H1 (cell line): ENCODE results near the gene MFRP. TPM values are rescaled to one million over a fixed set of nuclear protein-coding genes. Genes with fewer than 3 reads are reported as not detected.
A peak's percentile ranks its signal among the peaks of the same experiment; 100 is the strongest.

Experiments
- CTCF ChIA-PET: fragments of 300-600 bp; sonication (Branson Sonifier 250); formaldehyde crosslinking; loops from one replicate; lab custom pipeline; 2021; ENCODE audit not compliant: partially characterized antibody; lab: Charles Lee
- POLR2A ChIA-PET: fragments of 300-600 bp; sonication (Branson Sonifier 250); formaldehyde crosslinking; loops from one replicate; lab custom pipeline; 2021; ENCODE audit warnings: inconsistent platforms; ENCODE audit not compliant: partially characterized antibody; lab: Charles Lee
- DNase-seq, 2 experiments: peaks; one replicate each; pipeline versions ENCODE4 v3.0.0 to v3.0.0-alpha.2; 2010 to 2022; ENCODE audit warnings: low spot score in 2 of 2, low read depth in 1 of 2, mixed read lengths in 1 of 2
- FAIRE-seq: peaks from 2 replicates; lab custom pipeline; 2011; peaks lifted over from hg19 to GRCh38; lab: Jason Lieb, UNC
- H2AFZ ChIP-seq: 2 replicates; pipeline ENCODE4 v1.8.1; 2012; ENCODE audit warnings: low read length, inconsistent platforms
- H2AK5ac ChIP-seq: 2 replicates; pipeline ENCODE4 v1.6.1; 2013; ENCODE audit warnings: low read depth, low read length
- H2BK120ac ChIP-seq: replicated peaks from 2 replicates; pipeline ENCODE3; 2013; ENCODE audit warnings: low read depth, low read length, inconsistent platforms
- H2BK12ac ChIP-seq: 2 replicates; pipeline ENCODE4 v1.6.1; 2013; ENCODE audit warnings: low read depth, low read length
- H2BK15ac ChIP-seq: 2 replicates; pipeline ENCODE4 v1.6.1; 2013; ENCODE audit warnings: low read length
- H2BK20ac ChIP-seq: 2 replicates; pipeline ENCODE4 v1.6.1; 2013; ENCODE audit warnings: low read length
- H2BK5ac ChIP-seq: 2 replicates; pipeline ENCODE4 v1.6.1; 2013; ENCODE audit warnings: low read depth, low read length
- H3K14ac ChIP-seq: 2 replicates; pipeline ENCODE4 v1.6.1; 2013; ENCODE audit warnings: inconsistent platforms; ENCODE audit not compliant: insufficient read length
- H3K18ac ChIP-seq: 2 replicates; pipeline ENCODE4 v1.6.1; 2013; ENCODE audit warnings: low read length; ENCODE audit errors: extremely low read depth
- H3K23ac ChIP-seq: 2 replicates; pipeline ENCODE4 v1.6.1; 2013; ENCODE audit warnings: inconsistent platforms; ENCODE audit not compliant: insufficient read length
- H3K23me2 ChIP-seq: 2 replicates; pipeline ENCODE4 v1.6.1; 2013; ENCODE audit warnings: low read depth, low read length
- H3K27ac ChIP-seq: 2 replicates; pipeline ENCODE4 v1.6.1; 2011; ENCODE audit warnings: low read depth, low read length, inconsistent platforms
- H3K27me3 ChIP-seq, 4 experiments: replicated peaks in 1 of 4; 1 replicate in 1 of 4; 2 replicates in 3 of 4; pipeline versions ENCODE4 v1.6.1 to v1.8.1; 2011 to 2013; ENCODE audit warnings: low read length in 3 of 4, mild to moderate bottlenecking in 3 of 4, inconsistent platforms in 2 of 4, mixed read lengths in 2 of 4, moderate library complexity in 1 of 4; ENCODE audit not compliant: control insufficient read depth in 3 of 4, insufficient read depth in 3 of 4; ENCODE audit errors: extremely low read depth in 1 of 4
- H3K36me3 ChIP-seq, 4 experiments: 2 replicates each; pipeline versions ENCODE4 v1.6.1 to v1.8.1; 2011 to 2013; ENCODE audit warnings: mild to moderate bottlenecking in 4 of 4, low read length in 3 of 4, moderate library complexity in 2 of 4, control low read depth in 1 of 4, inconsistent platforms in 1 of 4; ENCODE audit not compliant: insufficient read depth in 4 of 4, control insufficient read depth in 2 of 4
- H3K4ac ChIP-seq: replicated peaks from 2 replicates; pipeline ENCODE3; 2013; ENCODE audit warnings: low read length, low read depth, mixed read lengths, inconsistent platforms; ENCODE audit not compliant: insufficient read length
- H3K4me1 ChIP-seq, 4 experiments: replicated peaks in 1 of 4; 1 replicate in 1 of 4; 2 replicates in 3 of 4; pipeline versions ENCODE4 v1.6.1 to v1.8.1; 2011 to 2013; ENCODE audit warnings: low read length in 3 of 4, inconsistent platforms in 2 of 4, mixed read lengths in 1 of 4; ENCODE audit not compliant: insufficient read depth in 4 of 4, control insufficient read depth in 3 of 4
- H3K4me2 ChIP-seq, 2 experiments: 2 replicates each; pipeline versions ENCODE4 v1.6.1 to v1.8.1; 2011 to 2013; ENCODE audit warnings: low read depth in 2 of 2, low read length in 2 of 2, control low read depth in 1 of 2, inconsistent platforms in 1 of 2, mild to moderate bottlenecking in 1 of 2; ENCODE audit not compliant: insufficient read depth in 1 of 2
- H3K4me3 ChIP-seq, 4 experiments: fragments of 200-600, 300-600 bp in 1 of 4; sonication (generic), shearing (Covaris generic), sonication (Bioruptor Twin) in 1 of 4; 2 replicates each; pipeline versions ENCODE4 v1.5.1 to v1.8.1; 2011 to 2016; ENCODE audit warnings: low read length in 4 of 4, low read depth in 3 of 4, control low read depth in 2 of 4, inconsistent platforms in 2 of 4, mild to moderate bottlenecking in 2 of 4, mixed read lengths in 1 of 4, moderate library complexity in 1 of 4; ENCODE audit not compliant: insufficient read depth in 2 of 4; ENCODE audit errors: extremely low read depth in 1 of 4
- H3K56ac ChIP-seq: replicated peaks from 2 replicates; pipeline ENCODE3; 2013; ENCODE audit warnings: low read depth, mild to moderate bottlenecking, mixed read lengths, low read length, inconsistent platforms; ENCODE audit not compliant: insufficient read length
- H3K79me1 ChIP-seq: 2 replicates; pipeline ENCODE4 v1.6.1; 2013; ENCODE audit warnings: low read depth, low read length, control low read depth
- H3K79me2 ChIP-seq, 2 experiments: 2 replicates each; pipeline versions ENCODE4 v1.6.1 to v1.8.1; 2012 to 2013; ENCODE audit warnings: low read length in 2 of 2, mild to moderate bottlenecking in 2 of 2, inconsistent platforms in 1 of 2; ENCODE audit not compliant: insufficient read depth in 2 of 2, control insufficient read depth in 1 of 2
- H3K9ac ChIP-seq, 4 experiments: replicated peaks in 1 of 4; 1 replicate in 1 of 4; 2 replicates in 3 of 4; pipeline versions ENCODE4 v1.6.1 to v1.8.1; 2011 to 2013; ENCODE audit warnings: low read depth in 3 of 4, low read length in 3 of 4, control low read depth in 2 of 4, mild to moderate bottlenecking in 2 of 4, moderate library complexity in 2 of 4, inconsistent platforms in 1 of 4; ENCODE audit errors: extremely low read depth in 1 of 4
- H3K9me3 ChIP-seq, 2 experiments: 2 replicates each; pipeline versions ENCODE4 v1.6.1 to v1.8.1; 2012 to 2013; ENCODE audit warnings: mild to moderate bottlenecking in 2 of 2, moderate library complexity in 2 of 2, control low read depth in 1 of 2, inconsistent platforms in 1 of 2, low read depth in 1 of 2, low read length in 1 of 2, mixed read lengths in 1 of 2; ENCODE audit not compliant: insufficient read depth in 2 of 2
- H4K20me1 ChIP-seq, 2 experiments: replicated peaks in 1 of 2; 2 replicates each; pipeline versions ENCODE3 to v1.8.1; 2011 to 2013; ENCODE audit warnings: inconsistent platforms in 2 of 2, low read length in 2 of 2, mild to moderate bottlenecking in 1 of 2; ENCODE audit not compliant: insufficient read depth in 2 of 2, control insufficient read depth in 1 of 2
- H4K5ac ChIP-seq: 2 replicates; pipeline ENCODE4 v1.6.1; 2013; ENCODE audit warnings: low read length, low read depth, mixed read lengths, inconsistent platforms; ENCODE audit not compliant: insufficient read length
- H4K8ac ChIP-seq: 2 replicates; pipeline ENCODE4 v1.8.0; 2013; ENCODE audit warnings: mild to moderate bottlenecking, moderate library complexity, low read length, inconsistent platforms; ENCODE audit not compliant: insufficient read depth; ENCODE audit errors: extremely low read depth
- H4K91ac ChIP-seq: replicated peaks from 2 replicates; pipeline ENCODE3; 2013; ENCODE audit warnings: low read length, mixed read lengths, inconsistent platforms; ENCODE audit not compliant: insufficient read length
- E2F6 ChIP-seq: IDR thresholded peaks from 2 replicates; pipeline ENCODE4 v1.6.1; 2012; ENCODE audit warnings: inconsistent platforms
- GABPA ChIP-seq: IDR thresholded peaks from 2 replicates; pipeline ENCODE4 v1.6.1; 2011; ENCODE audit warnings: mild to moderate bottlenecking, low read length, moderate library complexity, borderline replicate concordance; ENCODE audit not compliant: insufficient read depth
- KDM5A ChIP-seq: fragments of 200-600 bp; IDR thresholded peaks from 2 replicates; pipeline ENCODE4 v1.7.1; 2012; ENCODE audit warnings: mild to moderate bottlenecking, low read length, inconsistent platforms, mixed read lengths
- RFX5 ChIP-seq: IDR thresholded peaks from 2 replicates; pipeline ENCODE4 v1.6.1; 2011; ENCODE audit warnings: low read depth, low read length, improper control_type of control experiment, borderline replicate concordance
- WGBS, 2 experiments: shearing (Covaris generic) in 1 of 2; methylation state at CpG; one replicate each; pipeline versions ENCODE4 v1.1.6 to v1.1.7; 2013 to 2015; ENCODE audit warnings: low lambda C conversion rate in 2 of 2, mixed read lengths in 2 of 2, inconsistent platforms in 1 of 2, low coverage in 1 of 2, missing lambda C conversion rate in 1 of 2; ENCODE audit not compliant: insufficient replicate concordance in 2 of 2, insufficient coverage in 1 of 2, insufficient read length in 1 of 2; ENCODE audit errors: extremely low coverage in 1 of 2, missing lambda C conversion rate in 1 of 2; 5-methylcytosine and 5-hydroxymethylcytosine counted together
- polyA plus RNA-seq, 7 experiments: library from polyadenylated mRNA; depleted of rRNA in 3 of 7; stranded (reverse) in 5 of 7; unstranded in 2 of 7; fragments of >200 nt in 5 of 7; fragments of 200-250 nt in 2 of 7; gene quantifications; 1 replicate in 5 of 7; 2 replicates in 1 of 7; 4 replicates in 1 of 7; pipeline versions ENCODE4 v1.2.1 to v1.2.3, GENCODE V29; 2011 to 2013; ENCODE audit warnings: missing spikeins in 2 of 7, mixed read lengths in 2 of 7
- total RNA-seq: library from RNA; stranded (reverse); fragmentation: NEBNext Ultra II Directional; extraction: Animal tissue kit (Norgen Biotek cat#: 25700); gene quantifications from 2 replicates; pipeline ENCODE4 v1.2.1, GENCODE V29; 2021

The MFRP gene
- total and polyA plus RNA-seq, 2 of the 8 experiments (the other 6 are each of a cell fraction or from before 2014, with no cell fraction given) = 0.02 TPM; not detected in 1

GRCh38 chr11:119355091-119355843 is 8.8 kb upstream of the MFRP start:
- Histone ChIP-seq H4K5ac (no peak overlapping the region), H3K9ac (no peak overlapping the region), H3K36me3 (peaks cover 0 to 6% (median 5%) of the 10 kb centered on the region in 4 experiments; a peak in 3 of 8 replicates), H3K4me2 (no peak overlapping the region; a peak in 1 of 4 replicates), H3K27ac (no peak overlapping the region), H3K79me2 (no peaks in the 10 kb centered on the region), H3K14ac (no peak overlapping the region), H2BK15ac (no peak overlapping the region; the same call in 1 of the 2 replicates), H2BK5ac (no peak overlapping the region), H4K91ac (no peak overlapping the region), H3K9me3 (no peaks in the 10 kb centered on the region), H3K4ac (no peak overlapping the region), H3K23ac (no peak overlapping the region), H4K20me1 (peaks cover 0 to 2% of the 10 kb centered on the region in 2 experiments), H3K79me1 (no peaks in the 10 kb centered on the region), H3K4me3 (no peak overlapping the region), H2BK12ac (no peak overlapping the region), H3K27me3 (peaks cover 0 to 4% (median under 1%) of the 10 kb centered on the region in 4 experiments; a peak in 3 of 7 replicates), H2AFZ (no peak overlapping the region), H2AK5ac (no peak overlapping the region), H3K23me2 (peaks cover 2% of the 10 kb centered on the region), H2BK20ac (no peak overlapping the region), H4K8ac (no peak overlapping the region), H3K4me1 (peaks cover 1 to 3% (median 2%) of the 10 kb centered on the region in 4 experiments; a peak in 5 of 7 replicates), H2BK120ac (no peak overlapping the region), H3K56ac (no peak overlapping the region), H3K18ac (no peak overlapping the region)
- no peak for DNase-seq
- FAIRE-seq = peak; percentile 7
- TF ChIP-seq KDM5A (no peak), RFX5 (no peak), GABPA (no peak), E2F6 (no peak)
- ChIA-PET CTCF (interaction anchor here (0.6 to 10.9 kb wide), 30 partner anchors 8 to 1230 kb away, joined by 3 to 474 read pairs (median 5); partner anchors contain the start of genes C1QTNF5, MFRP, RNF26 and USP2), POLR2A (interaction anchor here (0.6 to 1.9 kb wide), 5 partner anchors 13 to 40 kb away, joined by 3 to 5 read pairs (median 4); partner anchors contain the start of gene C1QTNF5)
- 72% methylated on average over 9 of the region's 9 CpGs; no CpG with 5 or more reads in 1 of the 2 experiments for WGBS, 2 experiments
